Measurements from ENCODE around the gene GPR161. TPM values are rescaled to one million over a fixed set of nuclear protein-coding genes. Genes with fewer than 3 reads are reported as not detected.

The GPR161 gene
- total RNA-seq, 1 donor from 2014 or later, result 26.0 TPM

DNA sequence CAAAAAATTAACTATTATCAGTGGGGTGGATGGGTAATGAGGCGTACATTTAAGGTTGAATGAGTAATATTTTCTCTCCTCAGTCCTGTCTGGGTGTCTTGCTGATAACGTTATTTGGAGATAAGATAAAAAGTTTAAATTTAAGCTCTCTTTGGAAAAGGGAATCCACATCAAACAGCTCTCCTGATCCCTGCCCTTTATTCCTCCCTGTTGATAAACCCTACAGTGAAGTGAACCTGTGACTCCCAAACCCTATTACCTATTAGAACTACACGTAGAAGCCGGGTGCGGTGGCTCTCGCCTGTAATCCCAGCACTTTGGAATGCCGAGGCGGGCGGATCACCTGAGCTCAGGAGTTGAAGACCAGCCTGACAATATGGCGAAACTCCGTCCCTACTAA, 9.9 kb upstream of the GPR161 start:
- DNase-seq (ENCODE audit: low read depth, low spot score), result no peak

DNA sequence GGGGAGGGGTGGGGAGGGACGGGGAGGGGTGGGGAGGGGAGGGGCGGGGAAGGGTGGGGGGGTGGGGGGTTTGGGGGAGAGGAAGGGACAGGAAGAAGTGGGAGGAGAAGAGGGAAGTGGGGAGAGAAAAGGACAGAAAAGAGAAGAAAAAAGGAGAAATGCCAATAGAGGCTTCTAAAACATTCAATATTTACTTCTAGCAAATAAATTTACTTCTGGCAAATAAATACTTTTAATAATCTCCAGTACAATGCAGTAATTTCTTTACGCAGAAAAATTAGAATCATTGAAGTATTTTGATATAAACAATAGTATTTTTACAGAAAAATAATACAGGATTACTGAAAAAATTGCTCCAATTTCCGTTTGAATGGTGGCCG, 9.4 kb upstream of the GPR161 start:
- no peak for DNase-seq (ENCODE audit: low read depth, low spot score)

GRCh38 chr1:168145184-168146159, 8.7 kb upstream of the GPR161 start:
- peak; percentile 57 for DNase-seq (ENCODE audit: low read depth, low spot score)

- no peak for DNase-seq (ENCODE audit: low read depth, low spot score)
These were observed 5.2 kb upstream of the GPR161 start for GRCh38 chr1:168141871-168142385.

- no peak for DNase-seq (ENCODE audit: low read depth, low spot score)
These were observed 2.3 kb upstream of the GPR161 start for GRCh38 chr1:168139070-168139469.

DNA sequence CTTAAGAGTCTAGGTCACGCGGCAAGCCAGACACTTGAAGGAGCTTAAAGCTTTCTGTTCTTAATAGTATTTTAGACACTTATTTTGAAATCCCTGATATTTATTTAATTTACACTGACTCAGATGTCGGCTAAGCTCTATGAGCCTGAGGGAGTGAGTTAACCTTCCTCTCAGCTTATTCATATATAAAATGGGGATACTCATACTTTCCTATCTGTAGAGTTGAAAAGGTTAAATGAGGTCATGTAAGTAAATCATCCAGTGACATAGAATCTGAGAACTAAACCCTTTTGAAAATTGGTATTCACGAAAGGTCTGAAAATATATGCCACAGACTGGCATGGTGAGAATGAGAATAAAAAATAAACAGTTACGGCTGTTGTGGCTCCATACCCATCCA, 1.4 kb upstream of the GPR161 start:
- no peak for DNase-seq (ENCODE audit: low read depth, low spot score)

GRCh38 chr1:168137515-168137821, 738 bp upstream of the GPR161 start:
- no peak for DNase-seq (ENCODE audit: low read depth, low spot score)

GRCh38 chr1:168135921-168136708, 615 bp downstream of the GPR161 start:
- no peak for DNase-seq (ENCODE audit: low read depth, low spot score)

DNA sequence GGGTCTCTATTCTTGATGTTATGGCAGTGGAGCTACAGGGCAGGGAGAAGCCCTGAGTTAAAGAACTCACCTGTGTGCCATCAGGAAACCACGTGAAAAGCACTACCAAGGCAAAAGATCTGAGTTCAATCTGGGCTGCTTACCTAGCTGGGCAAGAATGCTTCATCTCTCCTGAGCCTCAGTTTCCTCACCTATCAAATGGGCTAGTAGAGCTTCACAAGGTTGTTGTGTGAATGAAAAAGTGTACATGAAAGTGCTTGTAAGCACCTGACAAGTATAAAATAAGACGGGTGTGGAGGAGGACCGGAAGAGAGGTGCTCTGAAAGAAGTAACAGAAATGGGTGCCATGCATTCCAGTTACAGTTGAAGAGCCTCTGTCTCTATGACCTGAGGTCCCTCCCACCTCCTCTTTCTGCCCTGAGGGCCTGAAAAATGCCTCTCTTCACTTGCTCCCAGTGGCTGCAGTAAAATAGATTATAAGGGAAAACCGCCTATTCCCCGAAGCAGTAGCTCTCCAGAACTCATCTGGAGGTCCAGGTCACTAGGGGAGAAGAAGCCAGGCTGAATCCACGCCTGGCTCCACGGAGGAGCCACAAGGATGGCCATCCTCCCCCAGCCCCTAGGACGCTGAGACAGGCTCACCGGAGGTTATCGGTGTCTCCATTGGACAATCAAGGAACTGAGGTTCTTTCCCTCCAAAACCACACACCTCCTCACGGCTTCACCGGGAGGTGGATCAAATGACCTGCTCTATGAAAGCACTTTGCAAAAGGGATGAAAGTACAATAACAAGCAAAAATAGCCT, 1.4 kb downstream of the GPR161 start:
- no peak for DNase-seq (ENCODE audit: low read depth, low spot score)

- DNase-seq (ENCODE audit: low read depth, low spot score), result no peak
These were observed 2.1 kb downstream of the GPR161 start for GRCh38 chr1:168134642-168135041.

DNA sequence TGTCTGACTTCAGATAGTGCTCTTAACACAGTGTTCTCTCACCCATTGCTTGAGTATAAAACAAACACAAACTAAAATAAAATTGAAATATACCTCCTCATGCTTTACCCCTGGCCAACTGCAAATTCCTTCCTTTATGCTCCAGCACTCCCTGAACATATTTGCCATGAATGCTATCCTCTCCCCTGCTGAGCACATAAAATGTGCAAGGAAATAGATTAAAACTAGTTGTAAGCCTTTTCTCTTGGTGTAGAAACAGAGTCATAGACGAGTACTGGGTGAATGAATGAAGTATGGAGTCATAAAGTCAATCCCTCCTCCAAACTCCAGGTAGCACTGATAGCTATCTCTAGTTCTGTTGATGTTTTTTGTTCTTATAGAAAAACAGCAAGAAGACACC, 2.6 kb downstream of the GPR161 start:
- DNase-seq (ENCODE audit: low read depth, low spot score), result no peak

GRCh38 chr1:168129933-168130332, 6.8 kb downstream of the GPR161 start:
- no peak for DNase-seq (ENCODE audit: low read depth, low spot score)

DNA sequence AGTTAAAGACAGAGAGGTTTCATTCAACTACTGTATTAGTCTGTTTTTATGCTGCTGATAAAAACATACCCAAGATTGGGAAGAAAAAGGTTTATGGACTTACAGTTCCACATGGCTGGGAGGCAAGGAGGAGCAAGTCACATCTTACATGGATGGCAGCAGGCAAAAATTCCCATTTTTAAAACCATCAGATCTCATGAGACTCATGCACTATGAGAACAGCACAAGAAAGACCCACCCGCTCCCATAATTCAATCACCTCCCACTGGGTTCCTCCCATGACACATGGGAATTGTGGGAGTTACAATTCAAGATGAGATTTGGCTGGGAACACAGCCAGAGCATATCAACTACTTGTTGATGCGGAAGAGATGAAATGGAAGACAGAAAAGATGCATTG, 9.2 kb downstream of the GPR161 start:
- no peak for DNase-seq (ENCODE audit: low read depth, low spot score)

DNA sequence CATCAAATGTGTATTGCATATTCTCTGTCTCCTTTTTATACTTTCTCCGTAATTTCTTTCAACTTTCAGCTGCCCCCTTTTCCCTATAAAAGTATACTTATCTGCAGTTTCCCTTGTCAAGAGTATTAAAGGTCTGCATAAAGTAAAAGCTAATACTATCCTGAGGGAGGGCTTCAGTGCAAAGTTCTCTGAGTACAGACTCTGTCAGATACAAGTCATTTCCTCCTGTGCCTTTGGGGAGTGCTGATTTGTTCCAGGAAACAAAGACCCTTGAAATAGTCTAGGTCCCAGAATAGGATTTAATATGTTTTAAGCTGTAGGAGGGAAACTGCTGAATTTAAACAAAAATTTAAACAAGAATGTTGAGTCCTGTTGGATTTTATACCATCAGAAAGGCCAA, 11.7 kb downstream of the GPR161 start:
- no peak for DNase-seq (ENCODE audit: low read depth, low spot score)

- no peak for DNase-seq (ENCODE audit: low read depth, low spot score)
These were observed 15.2 kb downstream of the GPR161 start for GRCh38 chr1:168121401-168122011.

- DNase-seq (ENCODE audit: low read depth, low spot score), result no peak
These were observed 17.0 kb downstream of the GPR161 start for GRCh38 chr1:168119750-168120149.

DNA sequence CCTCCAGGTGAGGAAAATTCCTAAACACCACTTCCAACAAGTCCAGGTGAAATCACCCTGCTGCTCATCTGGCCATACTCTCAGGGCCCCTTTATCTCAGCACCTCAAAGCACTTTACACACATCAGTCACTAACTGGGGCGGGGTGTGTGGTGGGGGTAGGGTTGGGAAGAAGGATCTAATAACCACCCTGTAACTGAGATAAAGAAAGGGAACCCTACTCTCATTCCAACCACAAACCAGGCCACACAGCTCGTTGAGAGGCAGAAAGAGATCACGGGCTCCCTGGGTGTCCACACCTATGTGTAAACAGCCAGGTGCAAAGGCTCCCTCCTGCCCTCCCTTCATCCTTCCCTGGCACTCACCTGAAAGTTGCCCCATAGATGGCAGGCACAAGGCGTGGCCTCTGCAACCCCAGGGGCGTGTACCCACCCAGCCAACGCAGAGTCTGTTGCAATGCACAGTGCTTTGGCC, 20.4 kb downstream of the GPR161 start:
- DNase-seq (ENCODE audit: low read depth, low spot score), result no peak

DNA sequence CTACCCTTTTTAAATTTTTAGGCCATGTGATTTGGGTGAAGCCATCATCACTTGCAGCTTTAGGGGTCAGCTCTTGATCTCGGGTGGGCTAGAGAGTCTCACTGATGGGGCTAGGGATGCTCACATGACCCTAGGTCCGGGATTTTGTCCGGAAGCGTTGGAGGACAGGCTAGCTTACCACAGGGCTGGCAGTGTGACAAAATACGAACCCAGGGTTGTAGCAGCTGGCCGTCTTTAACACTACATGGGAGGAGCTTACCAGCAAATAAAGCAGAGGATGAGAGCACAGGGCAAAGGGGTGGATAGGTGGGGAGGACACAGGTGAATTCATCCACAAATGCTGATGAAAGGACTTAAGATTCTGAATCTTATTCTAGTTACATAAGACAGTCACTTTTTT, 21.9 kb downstream of the GPR161 start:
- no peak for DNase-seq (ENCODE audit: low read depth, low spot score)

- peak; percentile 53 for DNase-seq (ENCODE audit: low read depth, low spot score)
These were observed 23.9 kb downstream of the GPR161 start for GRCh38 chr1:168112673-168113305.

DNA sequence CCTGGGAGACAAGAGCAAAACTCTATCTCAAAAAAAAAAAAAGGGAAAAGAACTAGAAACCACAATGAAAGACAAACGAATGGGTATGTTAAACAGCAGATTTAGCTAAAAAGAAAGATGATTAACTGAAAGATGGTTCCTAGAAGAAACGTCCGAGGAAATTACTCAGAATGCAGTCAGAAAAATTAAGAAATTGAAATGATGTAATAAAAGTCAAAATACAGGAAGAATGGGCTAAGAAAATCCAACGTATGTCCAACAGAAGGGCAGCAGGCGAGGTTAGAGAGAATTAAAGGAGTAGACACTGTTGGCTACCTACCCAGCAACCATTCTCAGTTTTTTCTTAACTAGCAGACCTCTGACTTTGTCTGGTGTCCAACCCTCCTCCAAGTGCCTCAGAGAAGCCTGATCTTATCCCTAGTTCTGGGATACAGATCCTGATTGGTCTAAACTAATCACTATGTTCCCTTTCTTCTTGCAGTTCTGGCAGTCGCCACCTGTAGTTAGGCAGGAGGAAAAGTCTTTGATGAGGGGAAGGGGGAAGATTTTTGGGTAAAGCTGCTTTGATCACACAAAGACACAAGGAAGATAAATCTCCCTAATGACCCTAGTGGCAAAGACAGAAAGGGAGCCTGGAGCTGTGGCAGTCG, 25.7 kb downstream of the GPR161 start:
- DNase-seq (ENCODE audit: low read depth, low spot score), result no peak

Data from pulmonary artery endothelial cell (primary cell).